ENCODE results near the gene SFXN5. TPM values are rescaled to one million over a fixed set of nuclear protein-coding genes. Genes with fewer than 3 reads are reported as not detected.

The SFXN5 gene
- total and polyA plus RNA-seq, 2 donors (not counting 3 experiments of a cell fraction or from before 2014, with no cell fraction given) = 18.7 to 28.6 TPM

DNA sequence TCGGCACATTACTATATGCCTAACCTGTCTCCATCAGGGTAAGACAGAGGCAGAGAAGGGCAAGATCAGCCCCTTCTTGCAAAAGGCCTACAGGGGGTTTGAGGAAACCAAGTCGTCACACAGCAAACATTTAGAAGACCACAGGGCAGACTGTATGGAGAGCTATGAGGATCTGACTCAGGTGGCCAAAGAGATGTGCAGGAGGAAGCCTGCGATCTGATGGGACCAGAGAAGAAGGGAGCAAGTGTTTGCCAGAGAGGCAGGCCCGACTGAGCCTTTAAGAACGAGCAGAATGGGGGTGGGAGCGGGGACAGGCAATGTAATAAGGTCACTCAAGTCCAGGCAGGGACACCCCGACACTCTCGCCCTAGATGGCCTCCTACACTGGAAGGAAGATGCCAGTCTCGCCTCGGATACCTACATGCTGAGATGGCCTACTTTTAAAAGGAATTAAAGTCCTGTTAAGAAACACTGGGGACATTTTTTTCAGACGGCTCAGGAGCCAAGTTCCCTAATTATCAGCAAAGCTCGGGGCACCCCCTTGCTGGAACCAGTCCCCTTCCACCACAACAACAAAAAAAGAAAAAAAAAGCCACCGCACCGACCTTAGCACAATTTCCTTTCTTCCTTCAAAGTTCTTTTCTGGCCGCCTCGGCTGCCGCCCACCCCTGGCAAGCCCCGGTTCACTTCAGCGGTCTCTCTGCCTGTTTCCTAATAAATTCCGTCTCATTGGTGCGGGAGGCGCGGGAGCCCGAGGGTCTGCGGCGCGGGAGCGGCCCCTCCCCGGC is 1.5 kb downstream of the SFXN5 start:
- peak overlapping the region; percentile 77 to 86 (median 80) for H3K4me3 ChIP-seq (replicated peaks in 1 of 3; ENCODE audit: insufficient read depth in 1 of 3, low read depth in 1 of 3, low read length in 3 of 3)
- H3K27me3 ChIP-seq (ENCODE audit: control insufficient read depth in 2 of 2, insufficient read depth in 2 of 2, low read length in 2 of 2) = no peaks in the 10 kb centered on the region
- H3K9me3 ChIP-seq (replicated peaks; ENCODE audit: control insufficient read depth, insufficient read depth, low read length) = no peaks in the 10 kb centered on the region
- peak; percentile 55 for FAIRE-seq
- CTCF ChIA-PET = interaction anchor here (1.3 kb wide), 1 partner anchor 41 kb away, joined by 3 read pairs; no protein-coding TSS in a partner anchor
- TF ChIP-seq, protein P1, sequence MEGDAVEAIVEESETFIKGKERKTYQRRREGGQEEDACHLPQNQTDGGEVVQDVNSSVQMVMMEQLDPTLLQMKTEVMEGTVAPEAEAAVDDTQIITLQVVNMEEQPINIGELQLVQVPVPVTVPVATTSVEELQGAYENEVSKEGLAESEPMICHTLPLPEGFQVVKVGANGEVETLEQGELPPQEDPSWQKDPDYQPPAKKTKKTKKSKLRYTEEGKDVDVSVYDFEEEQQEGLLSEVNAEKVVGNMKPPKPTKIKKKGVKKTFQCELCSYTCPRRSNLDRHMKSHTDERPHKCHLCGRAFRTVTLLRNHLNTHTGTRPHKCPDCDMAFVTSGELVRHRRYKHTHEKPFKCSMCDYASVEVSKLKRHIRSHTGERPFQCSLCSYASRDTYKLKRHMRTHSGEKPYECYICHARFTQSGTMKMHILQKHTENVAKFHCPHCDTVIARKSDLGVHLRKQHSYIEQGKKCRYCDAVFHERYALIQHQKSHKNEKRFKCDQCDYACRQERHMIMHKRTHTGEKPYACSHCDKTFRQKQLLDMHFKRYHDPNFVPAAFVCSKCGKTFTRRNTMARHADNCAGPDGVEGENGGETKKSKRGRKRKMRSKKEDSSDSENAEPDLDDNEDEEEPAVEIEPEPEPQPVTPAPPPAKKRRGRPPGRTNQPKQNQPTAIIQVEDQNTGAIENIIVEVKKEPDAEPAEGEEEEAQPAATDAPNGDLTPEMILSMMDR (IDR thresholded peaks at IDR 0.05; ENCODE audit: extremely low read depth in 1 of 2, insufficient read depth in 1 of 2, low read depth in 1 of 2, low read length in 2 of 2) = no peak
- TF ChIP-seq POLR2A (IDR thresholded peaks at IDR 0.05; ENCODE audit: low read depth, low read length) = no peak
- TF ChIP-seq JUN (IDR thresholded peaks at IDR 0.05; ENCODE audit: borderline replicate concordance, insufficient read depth, insufficient read length, low read depth) = no peak
- TF ChIP-seq GATA2 (IDR thresholded peaks at IDR 0.05; ENCODE audit: insufficient read depth, insufficient read length, low read depth, low read length) = no peak
- no peak for TF ChIP-seq FOS (IDR thresholded peaks at IDR 0.05; ENCODE audit: borderline replicate concordance, insufficient read depth, low read length)
- TF ChIP-seq, protein P2, sequence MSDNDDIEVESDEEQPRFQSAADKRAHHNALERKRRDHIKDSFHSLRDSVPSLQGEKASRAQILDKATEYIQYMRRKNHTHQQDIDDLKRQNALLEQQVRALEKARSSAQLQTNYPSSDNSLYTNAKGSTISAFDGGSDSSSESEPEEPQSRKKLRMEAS (IDR thresholded peaks at IDR 0.05; ENCODE audit: insufficient read depth, insufficient read length) = no peak
- TSS peak; percentile 3 for BruUV-seq (replicated peaks)
- peaks cover 36% of the 10 kb centered on the region for H3K79me2 ChIP-seq (ENCODE audit: control insufficient read depth, insufficient read depth, low read length)
- H3K9ac ChIP-seq (replicated peaks; ENCODE audit: extremely low read depth, insufficient read depth, low read length) = peak overlapping the region; percentile 85
- peaks cover 16% of the 10 kb centered on the region for H3K4me1 ChIP-seq (ENCODE audit: control insufficient read depth, extremely low read depth, insufficient read depth, low read length)
- peak; percentile 48 for DNase-seq (ENCODE audit: low read depth, low spot score)
- intact Hi-C loops (cut with micrococcal nuclease) (loop anchor here (2.0 kb wide), 1 partner anchor 55 kb away; no protein-coding TSS in a partner anchor), dilution Hi-C loops (cut with MboI; ENCODE audit: extremely low pct_ligation_motif_present, low sequenced_read_pairs) (no loop called here)
- no peak overlapping the region for H2AFZ ChIP-seq (ENCODE audit: low read depth, low read length)
- H3K27ac ChIP-seq (ENCODE audit: insufficient read depth, low read depth, low read length) = peak overlapping the region; percentile 67
- POLR2A ChIA-PET = no interaction called here
- H3K36me3 ChIP-seq (ENCODE audit: control insufficient read depth in 2 of 2, extremely low read depth in 1 of 2, insufficient read depth in 2 of 2, low read length in 2 of 2) = peaks cover 3 to 5% of the 10 kb centered on the region in 2 experiments
- H4K20me1 ChIP-seq (replicated peaks; ENCODE audit: control insufficient read depth, extremely low read depth, insufficient read depth, low read length) = no peaks in the 10 kb centered on the region
- H3K4me2 ChIP-seq (ENCODE audit: insufficient read depth, low read length) = peak overlapping the region; percentile 78
- no peaks in the 10 kb centered on the region for H3K9me1 ChIP-seq (replicated peaks; ENCODE audit: control insufficient read depth, extremely low read depth, insufficient read depth, low read length)
